Limb (tissue), 2 donors: ENCODE results near the gene FAM229B.
"Not testable (repeated sequence)": the region's sequence is repeated elsewhere in the genome, so short reads cannot be mapped to it uniquely, and the experiment has no call there.

Source experiments
- DNase-seq, 2 donors: peaks; one replicate each; pipeline ENCODE4 v3.0.0-alpha.2; 2016; ENCODE audit errors: extremely low spot score in 2 of 2

FAM229B gene

DNA sequence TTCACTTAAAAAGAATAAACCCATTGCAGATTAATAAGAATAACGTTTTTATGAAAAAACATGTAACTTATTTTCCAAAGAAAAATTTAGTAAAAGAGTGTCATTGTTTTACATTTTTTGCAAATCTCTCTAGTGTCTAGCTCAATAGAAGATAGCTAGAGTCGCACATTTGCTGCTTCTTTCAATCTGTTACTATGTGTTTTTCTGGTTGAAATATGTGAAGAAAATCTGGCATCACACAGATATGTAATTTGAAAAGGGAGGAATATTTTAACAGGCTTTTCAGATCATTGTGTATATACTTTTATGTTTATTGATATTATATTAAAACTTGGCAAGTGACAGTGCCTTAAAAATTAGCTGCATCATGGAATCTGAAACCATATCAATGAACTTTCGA is 24.4 kb upstream of the FAM229B start:
- DNase-seq = no peak

DNA sequence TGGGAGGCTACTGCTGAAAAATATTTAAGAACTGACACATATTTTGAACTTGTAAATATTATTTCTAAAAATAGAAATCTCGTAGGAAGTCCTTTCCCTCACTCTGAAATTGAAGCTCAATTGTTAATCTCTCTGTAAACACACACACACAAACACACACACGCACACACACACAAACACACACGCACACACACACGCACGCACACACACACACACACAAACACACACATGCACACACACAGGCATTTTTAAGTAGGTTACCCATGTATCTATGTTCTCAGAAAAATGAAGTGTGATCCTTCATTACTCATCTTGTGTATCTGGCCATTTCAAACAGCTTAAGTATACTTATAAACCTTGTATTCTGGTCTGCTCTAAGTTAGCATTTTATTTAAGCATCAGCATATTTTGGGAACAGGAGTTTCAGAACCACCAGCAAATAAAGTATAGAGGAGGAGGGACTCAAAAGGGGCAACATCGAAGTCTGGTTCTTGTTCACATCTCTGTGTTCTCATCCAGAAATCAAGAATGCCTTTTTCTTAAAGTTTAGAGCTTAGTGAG is 21.9 kb upstream of the FAM229B start:
- no peak for DNase-seq

DNA sequence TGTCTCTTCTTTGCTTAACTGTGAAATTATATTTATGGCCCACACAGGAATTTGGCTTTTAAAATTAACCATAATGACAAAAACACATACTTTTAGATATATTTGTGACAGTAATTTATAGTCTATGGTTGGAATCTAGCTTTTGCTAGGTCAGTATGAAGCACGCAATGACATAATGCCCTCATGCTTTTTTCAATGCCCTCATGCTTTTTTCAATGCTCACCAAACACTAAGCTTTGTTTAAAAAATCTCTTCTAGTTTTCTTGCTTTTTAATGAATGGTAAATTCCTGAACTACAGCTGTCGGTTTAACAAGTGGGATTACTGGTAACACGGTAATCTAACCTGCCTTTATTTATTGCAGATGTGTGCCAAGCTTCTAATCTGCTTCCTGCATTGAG is 20.8 kb upstream of the FAM229B start:
- DNase-seq = no peak

DNA sequence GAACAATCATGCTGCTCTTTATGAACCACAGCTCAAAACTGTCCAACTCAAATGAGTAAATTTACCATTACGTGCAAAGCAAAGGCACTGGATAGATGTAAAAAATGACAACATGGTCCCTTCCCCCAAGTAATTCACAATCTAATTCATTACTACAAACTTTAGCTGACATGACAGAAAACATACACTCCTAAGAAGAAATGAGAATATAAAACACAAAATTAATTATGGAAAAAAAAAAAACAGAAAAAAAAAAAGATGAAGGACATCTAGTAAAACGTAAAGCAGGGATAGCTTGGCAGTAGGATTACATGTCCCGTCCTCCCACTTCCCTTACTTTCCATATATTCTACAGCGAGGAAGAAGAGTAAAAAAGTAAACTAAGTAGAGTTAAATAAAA is 5.8 kb upstream of the FAM229B start:
- DNase-seq = no peak

DNA sequence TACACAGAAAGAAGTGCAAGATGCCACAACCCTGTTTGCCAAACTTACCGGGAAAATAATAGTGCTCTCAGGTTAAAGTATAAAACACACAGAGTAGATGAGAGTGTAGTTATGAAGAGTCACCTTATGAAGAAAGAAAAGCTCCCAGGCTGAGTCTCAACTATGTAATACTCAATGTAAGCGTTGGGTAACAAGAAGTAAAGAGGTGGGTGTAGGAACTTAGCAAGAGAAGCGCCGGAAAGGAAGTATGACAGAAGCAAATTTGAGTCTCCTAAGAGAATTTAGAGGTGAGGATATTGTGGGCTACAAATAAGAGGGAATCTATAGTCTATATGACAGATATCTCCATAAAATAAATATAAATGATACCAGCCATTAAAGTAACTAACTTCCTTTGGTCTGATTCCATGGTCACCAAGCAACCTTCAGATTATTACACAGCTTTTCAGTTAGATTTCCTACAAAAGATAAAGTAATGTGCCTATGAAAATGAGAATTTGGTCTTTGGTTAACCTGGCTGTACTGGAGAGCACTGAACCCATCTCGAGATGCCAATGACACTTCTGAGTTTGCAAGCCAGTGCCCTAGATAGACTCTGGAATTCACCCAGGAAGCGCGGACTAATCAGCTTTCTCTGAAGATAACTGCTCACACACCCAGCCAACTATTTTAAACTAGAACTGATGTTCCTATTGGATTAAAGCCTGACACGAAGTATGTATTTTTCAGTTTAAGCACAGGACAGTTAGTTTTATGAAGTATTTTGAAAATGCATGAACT is 1.9 kb upstream of the FAM229B start:
- DNase-seq = no peak

DNA sequence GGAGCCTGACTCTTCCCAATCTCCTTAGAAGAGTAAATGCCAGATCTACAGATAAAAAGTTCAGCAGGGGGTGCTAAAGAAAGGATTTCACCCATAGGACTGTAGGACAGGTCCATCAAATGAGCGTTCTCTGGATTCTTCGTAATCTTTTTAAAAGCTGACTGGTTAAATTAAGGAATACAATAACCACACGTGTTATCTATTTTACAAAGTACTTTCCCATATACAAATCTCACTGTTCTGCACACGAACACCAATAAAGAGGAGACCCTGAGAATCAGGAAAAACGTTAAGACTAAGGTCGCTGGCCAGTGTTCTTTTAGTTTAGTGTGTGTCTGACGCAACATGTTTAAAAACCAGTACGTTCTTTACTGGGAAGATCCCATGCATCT is 651 bp upstream of the FAM229B start:
- DNase-seq = peak in 1 of 2 donors; percentile 64

DNA sequence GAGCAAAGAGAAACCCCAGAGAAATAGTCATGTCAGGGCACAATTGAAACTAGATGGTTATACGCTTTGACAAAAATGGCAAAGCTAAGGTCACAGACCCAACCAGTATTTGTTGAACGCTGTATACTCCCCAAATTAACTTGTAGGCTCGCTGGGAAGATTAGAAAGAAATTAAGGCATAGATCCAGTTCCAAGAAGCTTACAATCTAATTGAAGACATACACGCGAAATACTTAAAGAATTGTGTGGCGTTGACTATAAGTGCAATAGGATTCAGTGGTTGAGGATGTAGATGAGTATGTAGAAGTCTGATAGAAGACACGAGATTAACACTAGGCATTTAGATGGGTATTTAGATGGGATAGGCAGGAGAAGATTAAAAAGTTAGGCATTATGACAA is 525 bp downstream of the FAM229B start:
- no peak for DNase-seq

DNA sequence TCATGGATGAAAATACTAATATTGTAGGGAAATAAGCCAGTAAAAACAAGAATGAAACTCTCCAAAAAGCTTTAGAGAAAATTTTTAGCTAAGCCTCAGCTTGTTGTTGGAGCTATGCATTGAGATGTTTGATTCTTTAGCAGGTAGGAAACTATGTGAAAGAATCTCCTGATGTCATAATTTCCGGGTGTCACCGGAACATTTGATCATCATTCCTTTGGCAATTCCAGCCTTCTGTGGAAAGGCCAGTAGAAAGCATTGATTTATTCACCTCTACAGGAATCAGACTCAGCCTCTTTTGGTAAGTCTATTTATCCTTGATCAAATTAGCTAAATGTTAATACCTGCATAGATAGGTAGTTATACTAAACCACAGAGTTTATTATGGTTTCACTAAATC is 9.5 kb downstream of the FAM229B start:
- DNase-seq = no peak

DNA sequence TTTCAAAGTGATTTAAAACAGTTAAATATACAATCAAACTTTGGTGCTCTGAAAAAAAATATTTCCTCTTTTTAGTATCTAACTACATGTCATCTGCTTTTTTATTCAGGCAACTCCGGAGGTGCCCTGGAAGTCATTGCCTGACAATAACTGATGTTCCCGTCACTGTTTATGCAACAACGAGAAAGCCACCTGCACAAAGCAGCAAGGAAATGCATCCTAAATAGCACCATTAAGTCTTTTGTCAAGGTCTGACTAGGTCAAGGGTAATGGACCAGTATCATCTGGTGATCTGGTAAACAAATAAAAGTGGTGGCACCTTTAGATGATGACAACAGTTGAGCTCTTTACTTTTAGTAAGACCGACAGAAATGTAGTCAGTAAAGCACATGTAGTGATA is 13.2 kb downstream of the FAM229B start:
- no peak for DNase-seq

DNA sequence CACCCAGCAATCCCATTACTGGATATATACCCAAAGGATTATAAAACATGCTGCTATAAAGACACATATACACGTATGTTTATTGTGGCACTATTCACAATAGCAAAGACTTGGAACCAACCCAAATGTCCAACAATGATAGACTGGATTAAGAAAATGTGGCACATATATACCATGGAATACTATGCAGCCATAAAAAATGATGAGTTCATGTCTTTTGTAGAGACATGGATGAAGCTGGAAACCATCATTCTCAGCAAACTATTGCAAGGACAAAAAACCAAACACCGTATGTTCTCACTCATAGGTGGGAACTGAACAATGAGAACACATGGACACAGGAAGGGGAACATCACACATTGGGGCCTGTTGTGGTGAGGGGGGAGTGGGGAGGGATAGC is 18.6 kb downstream of the FAM229B start:
- DNase-seq = not testable (repeated sequence)

DNA sequence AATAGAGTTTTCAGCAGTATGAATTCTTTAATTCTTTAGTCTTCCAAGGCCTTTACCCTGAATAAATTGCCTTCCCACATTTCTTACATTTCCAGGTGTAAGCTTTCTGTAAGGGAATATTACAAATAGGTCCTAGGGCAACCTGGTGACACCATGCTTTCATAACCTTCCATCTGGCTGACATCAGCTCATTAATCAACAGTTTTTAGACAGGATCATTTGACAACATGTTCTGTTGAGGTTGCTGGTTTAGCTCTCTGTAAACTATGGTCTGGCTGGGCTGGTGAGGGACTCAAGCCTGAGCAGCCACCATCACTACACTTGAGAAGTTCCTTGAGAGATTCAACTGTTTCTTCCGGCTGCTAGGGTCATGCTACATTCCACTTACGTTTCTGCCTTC is 19.2 kb downstream of the FAM229B start:
- DNase-seq = no peak

DNA sequence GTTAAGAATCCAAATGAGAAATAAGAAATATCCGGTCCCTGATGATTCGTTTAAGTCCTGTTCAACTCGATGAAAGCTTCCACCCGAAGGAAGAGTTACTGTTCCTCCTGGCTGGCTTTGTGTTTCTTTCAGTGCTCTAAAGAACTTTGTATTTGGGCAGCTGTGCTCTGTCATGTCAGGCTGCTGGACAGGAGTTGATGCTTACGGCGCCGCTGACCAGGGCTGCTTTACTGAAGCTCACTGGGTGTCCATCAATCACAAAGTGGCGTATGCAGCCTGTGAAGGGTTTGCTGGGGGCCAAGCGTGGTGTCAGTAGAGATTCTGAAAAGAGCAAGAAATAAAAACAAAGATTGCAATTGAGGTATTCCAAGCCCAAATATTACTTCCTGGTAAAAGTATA is 21.9 kb downstream of the FAM229B start:
- no peak for DNase-seq

DNA sequence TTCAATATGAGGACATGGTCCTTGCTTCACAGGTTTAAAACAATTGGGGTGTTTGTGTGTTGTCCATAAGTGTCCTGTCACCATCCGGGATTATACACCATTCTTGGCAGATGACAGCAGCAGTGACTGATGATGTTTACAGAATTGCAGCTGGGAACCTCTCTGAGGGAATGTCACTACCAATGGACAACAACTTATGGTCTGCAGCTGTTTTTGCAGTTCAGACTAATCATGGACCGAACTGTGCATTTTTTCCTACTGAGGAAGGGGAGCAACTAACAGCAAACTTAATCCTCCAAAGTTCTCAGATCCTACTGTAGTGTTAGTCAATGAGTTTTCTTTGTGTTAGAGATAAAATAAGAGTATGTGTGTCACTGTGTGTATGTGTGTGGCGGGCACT is 26.0 kb downstream of the FAM229B start:
- peak in 1 of 2 donors; percentile 58 for DNase-seq

DNA sequence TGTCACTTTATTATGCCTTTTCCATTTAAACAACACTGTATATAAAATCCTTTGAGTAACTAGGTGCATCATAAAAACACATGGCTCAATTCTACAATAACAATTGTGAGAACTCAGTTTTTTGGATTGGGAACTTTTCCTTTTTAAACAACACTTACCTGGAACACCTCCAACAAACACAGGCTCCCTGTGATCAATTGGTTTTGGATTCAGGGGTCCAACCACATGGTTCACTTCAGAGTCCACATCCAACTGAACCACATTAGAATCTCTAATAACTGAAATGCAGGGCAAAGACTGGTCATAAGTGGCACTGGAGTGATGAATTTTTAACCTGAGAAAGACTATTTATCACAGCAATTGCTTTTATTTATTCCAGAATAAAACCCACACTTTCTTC is 26.5 kb downstream of the FAM229B start:
- DNase-seq = no peak

DNA sequence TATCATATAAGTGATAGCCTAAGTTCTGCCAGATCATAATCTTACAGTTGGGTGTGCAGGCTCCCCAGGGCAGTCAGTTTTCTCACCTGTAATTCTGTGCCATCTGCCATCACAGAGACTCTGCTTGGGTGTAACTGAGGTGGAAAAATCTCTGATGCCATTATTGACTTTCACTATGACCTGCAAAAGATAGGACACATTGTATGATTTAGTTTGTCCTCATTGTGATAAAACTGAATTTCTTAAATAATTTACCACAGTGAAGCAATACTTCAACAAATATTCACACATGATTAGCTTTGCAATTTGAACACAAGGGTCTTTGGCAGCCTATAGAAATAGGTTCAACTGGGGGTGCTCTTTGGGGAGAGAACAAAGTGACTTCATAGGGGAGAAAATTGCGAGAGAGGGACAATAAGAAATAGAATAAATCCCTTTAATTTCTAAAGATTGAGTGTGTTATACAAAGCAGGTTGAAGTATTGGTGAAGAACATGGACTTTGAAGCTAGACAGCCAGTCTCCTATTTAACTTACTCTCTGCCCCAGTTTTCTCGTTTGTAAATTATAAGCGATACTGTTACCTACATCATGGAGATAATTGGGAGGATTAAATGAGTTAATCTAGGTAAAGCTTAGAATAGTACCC is 27.3 kb downstream of the FAM229B start:
- DNase-seq = no peak

DNA sequence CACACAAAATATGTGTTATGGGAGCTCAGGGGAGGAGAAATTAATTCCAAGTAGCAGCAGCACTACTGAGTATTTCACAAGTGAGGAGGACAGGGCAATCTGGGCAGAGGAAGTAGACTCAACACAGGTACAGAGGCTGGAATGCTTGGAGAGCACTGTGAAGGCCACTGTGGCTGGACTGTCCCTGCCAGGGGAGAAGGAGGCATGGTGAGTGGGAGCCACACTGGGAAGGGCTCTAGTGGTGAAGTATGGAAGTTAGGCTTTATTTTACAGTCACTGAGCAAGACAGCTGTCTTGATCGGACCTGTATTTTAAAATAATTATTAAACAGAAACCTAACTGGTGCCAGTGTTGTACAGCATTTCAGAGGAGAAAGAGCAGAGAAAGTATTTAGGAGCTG is 28.8 kb downstream of the FAM229B start:
- no peak for DNase-seq

DNA sequence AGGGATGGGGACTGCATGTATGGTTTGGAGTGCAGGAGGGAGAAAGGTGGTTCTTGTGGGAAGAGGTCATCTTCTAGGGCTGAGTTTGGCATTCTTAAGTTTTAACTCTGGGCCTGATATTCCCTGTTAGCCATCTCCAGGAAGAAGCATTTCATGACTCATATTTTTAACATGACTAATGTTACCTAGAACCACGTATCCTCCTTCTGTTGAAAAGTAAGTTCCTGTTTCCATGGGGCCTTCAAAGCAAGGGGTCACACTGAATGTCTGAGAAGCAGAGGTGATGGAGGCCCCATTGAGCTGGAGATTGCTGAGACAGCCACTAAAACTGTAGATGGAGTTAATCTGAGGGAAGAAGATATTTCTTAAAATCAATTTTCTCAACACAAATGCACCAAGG is 30.2 kb downstream of the FAM229B start:
- DNase-seq = no peak

DNA sequence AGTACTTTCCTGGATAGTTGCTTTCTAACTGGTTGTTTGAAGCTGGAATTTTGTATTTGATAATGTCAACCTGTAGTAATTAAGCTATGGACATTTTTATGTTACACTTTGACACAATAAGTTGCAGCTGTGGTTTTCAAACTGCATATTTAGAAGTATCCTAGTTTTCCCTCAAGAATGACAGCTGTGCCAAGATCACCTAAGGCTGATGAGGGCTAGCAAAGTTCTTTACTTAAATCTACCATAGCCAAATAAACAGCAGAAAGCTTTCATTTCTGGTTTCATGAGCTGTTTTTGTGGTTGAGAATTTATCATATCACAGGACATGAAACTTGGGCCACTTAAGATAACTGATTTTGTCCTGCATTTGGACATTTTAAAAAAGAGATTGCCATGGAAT is 30.6 kb downstream of the FAM229B start:
- no peak for DNase-seq

DNA sequence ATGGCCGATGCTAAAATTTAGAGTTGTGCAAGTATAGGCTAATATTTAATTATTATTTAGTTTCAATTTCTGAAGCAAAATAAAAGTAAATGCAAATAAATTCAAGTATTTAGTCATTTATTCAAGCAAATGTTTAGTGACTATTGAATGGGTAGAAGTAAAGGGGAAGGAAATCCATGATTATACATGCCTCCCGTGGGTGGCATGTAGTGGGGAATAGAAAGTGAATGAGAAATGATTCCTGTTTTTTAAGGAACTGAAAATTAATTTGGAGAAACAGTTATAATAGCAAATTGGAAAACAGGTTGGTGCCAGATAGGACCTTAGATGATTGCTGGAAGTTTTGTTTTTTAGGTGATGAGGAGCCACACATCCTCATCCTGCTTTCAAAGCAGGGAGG is 35.4 kb downstream of the FAM229B start:
- no peak for DNase-seq

DNA sequence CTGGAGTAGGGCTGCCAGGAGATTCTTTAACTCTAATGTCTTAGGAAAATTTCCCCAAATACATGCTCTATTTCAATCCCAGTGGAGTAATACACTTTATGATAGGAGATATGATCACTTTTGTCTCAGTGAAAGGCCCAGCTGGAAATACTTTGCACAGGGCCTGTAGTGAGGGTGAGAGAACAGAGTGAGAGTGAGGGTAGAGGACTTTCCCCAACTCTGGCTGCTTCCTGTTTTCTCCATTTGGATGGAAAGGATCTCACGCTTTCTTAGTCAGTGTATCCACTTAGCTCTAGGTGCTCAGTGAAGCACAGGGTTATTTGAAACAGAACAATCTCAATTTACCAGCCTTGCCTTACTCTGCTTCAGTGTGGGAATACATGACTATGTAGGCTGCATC is 36.6 kb downstream of the FAM229B start:
- DNase-seq = no peak

DNA sequence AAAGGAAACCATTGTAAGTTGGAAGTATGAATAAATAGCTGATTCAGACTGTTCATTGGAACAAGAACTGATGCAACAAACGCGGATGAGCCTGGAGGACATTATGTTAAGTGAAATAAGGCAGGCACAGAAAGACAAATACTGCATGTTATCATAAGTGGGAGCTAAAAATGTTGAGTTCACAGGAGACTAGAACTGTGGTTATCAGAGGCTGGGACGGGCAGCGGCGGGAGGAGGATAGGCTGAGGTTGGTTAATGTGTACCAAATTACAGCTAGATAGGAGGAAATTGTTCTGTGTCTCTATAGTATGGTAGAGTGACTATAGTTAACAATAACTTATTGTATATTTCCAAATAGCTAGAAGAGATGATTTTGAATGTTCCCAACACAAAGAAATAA is 40.8 kb downstream of the FAM229B start:
- DNase-seq = no peak

DNA sequence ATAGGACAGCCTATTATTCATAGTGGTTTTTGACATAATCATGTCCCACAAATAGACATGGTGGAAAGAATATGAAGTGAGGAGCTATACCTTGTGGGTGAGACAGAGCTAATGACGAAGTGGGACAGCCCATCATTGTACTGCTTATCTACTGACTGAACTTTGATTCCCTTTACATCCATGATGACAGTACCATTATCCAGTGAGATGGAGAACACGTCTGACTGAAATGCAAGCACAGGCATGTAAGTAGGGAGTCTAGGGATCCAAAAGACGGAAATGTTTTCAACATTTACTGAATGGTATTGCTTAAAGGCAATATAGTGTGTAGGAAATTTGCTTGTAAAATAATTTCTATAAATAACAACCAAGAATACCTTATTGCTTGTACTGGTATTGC is 43.5 kb downstream of the FAM229B start:
- DNase-seq = no peak

DNA sequence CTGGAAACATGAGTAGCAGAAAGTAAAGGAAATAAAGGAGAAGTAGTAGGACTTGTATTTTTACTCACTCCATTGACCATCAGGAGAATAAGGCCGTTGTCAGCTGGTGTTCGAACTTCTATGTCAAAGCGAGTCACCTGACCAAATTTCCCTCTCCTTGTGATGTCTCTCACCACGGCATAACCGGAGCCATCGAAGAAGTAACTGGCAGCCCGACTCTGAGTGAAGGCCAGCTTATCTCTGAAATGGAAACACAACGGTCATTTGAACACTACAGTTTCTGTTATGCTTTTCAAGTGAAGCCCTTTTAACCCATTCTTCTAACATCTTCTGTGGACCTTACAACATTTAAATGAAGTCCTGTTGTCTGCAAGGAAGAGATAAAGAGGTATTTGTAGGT is 51.7 kb downstream of the FAM229B start:
- no peak for DNase-seq
